GM10266 (cell line): ENCODE measurements around the gene RREB1.

Experiments used
- DNase-seq: peaks from one replicate; pipeline ENCODE4 v3.0.0; 2012; ENCODE audit errors: extremely low spot score
- TF ChIP-seq, protein P1 (sequence below): IDR thresholded peaks from 2 replicates; pipeline ENCODE4 v1.5.1; 2012; ENCODE audit warnings: mild to moderate bottlenecking, low read depth; ENCODE audit not compliant: control insufficient read depth, insufficient read depth; ENCODE audit errors: missing control alignments

Gene RREB1

DNA sequence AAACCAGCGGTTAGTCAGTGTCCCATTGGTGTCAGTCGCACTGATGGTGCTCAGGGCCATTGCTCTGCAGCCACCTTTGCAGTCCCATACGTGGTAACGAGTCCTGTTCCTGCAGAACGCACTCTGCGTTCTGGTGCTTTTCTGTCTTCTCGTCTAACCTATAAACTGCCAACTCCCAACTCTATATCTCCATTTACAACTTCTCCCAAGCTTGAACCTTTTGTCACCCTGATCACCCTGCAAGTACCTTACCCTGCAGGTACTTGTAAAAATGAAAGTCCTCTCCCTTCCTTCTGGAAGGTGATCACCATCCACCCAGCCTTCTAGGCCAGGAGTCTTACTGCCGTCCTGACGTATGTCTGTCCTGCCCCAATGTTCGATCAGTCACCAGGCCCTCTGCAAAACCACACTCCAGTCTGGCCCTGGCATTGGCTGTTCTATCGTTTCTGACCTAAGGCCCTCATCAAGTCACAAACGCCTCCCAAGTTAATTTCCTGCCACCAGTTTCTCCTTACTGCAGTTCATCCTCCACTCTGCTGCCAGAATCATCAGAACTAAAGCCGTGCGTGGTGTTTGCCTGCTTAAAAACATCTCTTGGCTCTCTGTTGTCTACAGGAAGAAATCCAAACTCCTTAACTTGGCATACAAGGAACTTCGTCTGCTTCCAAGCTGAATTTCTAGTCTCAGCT, 7.9 kb downstream of the RREB1 start:
- TF ChIP-seq, protein P1, sequence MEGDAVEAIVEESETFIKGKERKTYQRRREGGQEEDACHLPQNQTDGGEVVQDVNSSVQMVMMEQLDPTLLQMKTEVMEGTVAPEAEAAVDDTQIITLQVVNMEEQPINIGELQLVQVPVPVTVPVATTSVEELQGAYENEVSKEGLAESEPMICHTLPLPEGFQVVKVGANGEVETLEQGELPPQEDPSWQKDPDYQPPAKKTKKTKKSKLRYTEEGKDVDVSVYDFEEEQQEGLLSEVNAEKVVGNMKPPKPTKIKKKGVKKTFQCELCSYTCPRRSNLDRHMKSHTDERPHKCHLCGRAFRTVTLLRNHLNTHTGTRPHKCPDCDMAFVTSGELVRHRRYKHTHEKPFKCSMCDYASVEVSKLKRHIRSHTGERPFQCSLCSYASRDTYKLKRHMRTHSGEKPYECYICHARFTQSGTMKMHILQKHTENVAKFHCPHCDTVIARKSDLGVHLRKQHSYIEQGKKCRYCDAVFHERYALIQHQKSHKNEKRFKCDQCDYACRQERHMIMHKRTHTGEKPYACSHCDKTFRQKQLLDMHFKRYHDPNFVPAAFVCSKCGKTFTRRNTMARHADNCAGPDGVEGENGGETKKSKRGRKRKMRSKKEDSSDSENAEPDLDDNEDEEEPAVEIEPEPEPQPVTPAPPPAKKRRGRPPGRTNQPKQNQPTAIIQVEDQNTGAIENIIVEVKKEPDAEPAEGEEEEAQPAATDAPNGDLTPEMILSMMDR, result no peak
- no peak for DNase-seq

DNA sequence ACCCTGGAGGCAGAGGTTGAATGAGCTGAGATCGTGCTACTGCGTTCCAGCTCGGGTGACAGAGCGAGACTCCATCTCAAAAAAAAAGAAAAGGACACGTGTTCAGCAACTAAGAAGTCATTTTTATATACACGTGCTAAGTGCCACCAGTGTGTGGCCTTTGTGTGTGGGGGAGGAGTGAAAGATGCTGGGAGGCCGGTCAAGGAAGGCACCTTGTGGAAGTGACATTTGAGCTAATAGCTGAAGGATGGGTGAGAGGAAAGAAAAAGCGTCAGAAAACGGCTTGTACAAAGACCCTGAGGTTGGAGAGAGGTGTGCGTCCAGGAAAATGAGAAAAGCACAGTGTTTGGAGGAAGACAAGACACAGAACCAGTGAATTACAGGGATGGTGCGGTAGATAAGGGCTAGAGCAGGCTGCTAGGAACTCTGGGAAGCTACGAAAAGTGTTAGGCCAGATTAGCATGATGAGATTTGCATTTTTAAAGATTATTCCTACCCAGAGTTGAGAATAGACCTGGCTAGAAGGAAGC, 11.6 kb downstream of the RREB1 start:
- no peak for DNase-seq
- TF ChIP-seq, protein P1, result no peak

DNA sequence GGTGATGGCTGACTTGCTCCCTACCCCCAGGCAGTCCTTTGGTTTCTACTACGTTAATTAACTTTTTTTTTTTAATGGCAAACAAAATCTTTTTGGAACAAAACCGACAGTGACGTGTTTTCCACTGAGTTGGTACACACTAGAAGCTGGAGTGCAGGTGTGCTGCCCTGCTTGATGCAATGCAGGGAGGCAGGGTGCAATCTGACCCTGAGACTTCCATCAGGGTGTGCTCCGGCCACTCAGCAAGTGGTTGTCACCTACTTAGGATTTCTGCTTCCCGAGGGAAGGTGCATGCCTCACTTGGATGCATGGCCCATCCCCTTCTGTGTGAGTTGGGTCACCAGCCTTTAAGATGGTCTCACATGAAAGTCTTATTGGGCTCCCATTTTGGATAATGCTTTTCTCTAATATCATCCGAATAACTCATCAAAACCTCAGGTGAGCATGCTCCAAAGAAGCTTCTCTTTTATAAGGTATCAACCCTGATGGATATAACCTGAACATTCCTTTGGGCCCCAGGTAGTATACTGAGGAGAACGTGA, 14.0 kb downstream of the RREB1 start:
- DNase-seq, result no peak

DNA sequence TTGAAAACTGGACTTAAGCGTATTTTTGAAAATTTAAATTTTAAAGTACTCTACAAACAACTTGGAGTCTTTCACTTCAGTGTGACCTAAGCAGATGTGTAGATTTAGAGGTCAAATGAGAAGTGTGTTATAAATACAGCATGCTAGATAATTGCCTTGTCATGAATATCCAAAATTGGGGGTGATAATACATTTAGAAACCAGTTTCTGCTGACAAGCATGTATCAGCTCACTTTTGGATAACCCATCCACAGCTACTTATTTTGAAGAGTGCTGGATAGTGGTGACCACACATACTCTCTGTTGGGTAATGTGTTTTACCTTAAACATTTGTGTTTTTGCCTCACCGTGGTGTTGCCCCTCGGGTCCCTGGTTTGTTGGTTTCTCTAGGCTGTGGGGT, 14.9 kb downstream of the RREB1 start:
- TF ChIP-seq, protein P1, result no peak

More for the DNA sequence above, 14.0 kb downstream of the RREB1 start:
- TF ChIP-seq, protein P1, result no peak

DNA sequence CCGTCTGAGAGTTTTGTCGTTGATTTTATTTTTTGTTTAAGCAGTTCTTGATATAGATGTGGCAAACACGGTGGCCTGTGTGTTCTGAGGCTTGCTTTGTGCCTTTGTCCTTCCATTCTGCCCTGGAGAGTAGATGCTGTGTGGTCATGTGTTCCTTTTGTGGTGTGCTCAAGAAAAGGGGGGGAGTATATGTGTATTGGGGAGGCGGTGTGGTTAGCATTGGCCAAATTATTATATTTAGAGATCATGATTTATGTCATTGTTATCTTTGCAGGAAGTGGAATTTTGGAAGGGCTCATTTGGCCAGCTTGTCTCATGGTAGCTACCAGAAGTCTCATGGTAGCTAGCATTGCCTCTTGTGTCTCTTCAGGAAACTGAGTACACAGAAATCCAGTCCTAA, 16.4 kb downstream of the RREB1 start:
- DNase-seq, result no peak
- TF ChIP-seq, protein P1, result no peak

More for the DNA sequence above, 14.9 kb downstream of the RREB1 start:
- no peak for DNase-seq

DNA sequence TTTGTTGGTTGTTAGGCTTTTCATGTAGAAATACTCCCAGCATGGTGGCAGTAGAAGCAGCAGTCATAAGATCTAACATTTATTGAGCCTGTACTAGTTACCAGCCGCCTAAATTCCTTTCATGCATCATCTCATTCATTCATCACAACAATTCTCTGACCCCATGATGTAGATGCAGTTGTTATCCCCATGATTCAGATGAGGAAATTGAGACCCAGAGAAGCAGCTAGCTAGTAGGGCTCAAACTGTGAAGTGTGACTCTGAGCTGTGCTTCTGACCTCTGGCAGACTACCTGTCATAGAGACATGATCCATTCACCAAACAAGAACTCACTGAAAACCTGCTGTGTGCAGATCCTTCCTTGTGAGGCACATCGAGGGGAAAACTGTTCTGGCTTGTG, 16.9 kb downstream of the RREB1 start:
- TF ChIP-seq, protein P1, result no peak
- no peak for DNase-seq

DNA sequence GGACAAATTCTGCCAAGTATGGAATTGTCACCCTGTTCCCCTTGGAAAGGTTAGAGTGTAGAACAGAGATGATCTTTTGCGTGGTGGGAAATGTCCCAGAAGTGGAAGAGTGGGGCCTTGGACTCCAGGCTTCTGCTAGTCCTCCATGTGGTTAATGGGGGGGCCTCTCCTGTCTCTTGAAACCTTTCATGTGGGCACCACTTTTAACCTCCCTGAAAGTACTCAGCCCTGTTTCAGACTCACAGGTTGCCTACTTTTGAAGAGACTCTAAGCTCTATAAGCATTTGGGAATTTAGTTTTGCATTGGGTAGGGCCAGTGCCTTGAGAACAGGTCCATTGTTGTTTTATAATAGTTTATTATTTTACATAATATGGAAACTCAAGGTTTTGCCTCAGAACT, 17.5 kb downstream of the RREB1 start:
- TF ChIP-seq, protein P1, result no peak

More for the DNA sequence above, 17.5 kb downstream of the RREB1 start:
- DNase-seq, result no peak
